ENCODE data around the gene RGS2. TPM values are rescaled to one million over a fixed set of nuclear protein-coding genes. Genes with fewer than 3 reads are reported as not detected.

The RGS2 gene
- total RNA-seq, 1 donor from 2014 or later: 15.8 TPM

DNA sequence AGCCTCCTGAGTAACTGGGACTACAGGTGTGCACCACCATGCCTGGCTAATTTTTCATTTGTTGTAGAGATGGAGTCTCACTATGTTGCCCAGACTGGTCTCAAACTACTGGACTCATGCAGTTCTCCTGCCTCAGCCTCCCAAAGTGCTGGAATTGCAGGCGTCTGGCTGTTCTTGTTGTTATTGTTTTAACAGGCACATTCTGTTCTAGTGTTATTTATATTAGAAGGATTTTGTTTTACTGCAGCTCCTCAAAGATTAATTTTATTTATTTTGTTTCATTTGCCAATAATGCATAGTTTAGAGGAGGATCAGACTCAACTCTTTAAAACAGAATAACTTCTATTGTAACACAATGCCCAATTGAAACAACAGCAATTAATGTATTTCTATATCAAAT lies 35.5 kb downstream of the RGS2 start:
- no peaks in the 10 kb centered on the region for H3K9me3 ChIP-seq (replicated peaks)

DNA sequence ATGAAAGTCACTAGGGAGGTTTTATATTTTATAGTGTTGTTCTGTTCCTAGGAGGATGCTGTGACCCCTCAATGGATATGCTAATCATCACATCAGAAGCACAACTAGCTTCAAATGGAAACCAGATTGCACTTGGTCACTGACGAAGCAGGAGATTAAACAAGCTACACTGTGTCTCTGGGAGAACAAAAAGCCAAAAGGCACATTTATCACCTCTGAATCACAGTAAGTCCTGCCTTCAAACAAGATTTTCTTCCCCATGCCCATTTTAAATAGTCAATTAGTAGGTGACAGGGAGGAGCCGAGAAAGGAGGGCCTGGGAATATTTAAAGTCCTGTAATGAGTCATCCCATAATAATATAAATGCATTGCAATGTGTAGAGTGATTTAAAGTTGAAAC lies 38.1 kb downstream of the RGS2 start:
- Histone ChIP-seq H3K36me3 (no peaks in the 10 kb centered on the region), H3K9me3 (replicated peaks) (no peaks in the 10 kb centered on the region), H3K27me3 (ENCODE audit: low read depth) (no peaks in the 10 kb centered on the region), H3K4me3 (no peak overlapping the region), H3K4me1 (peaks cover 2% of the 10 kb centered on the region), H3K27ac (replicated peaks) (no peak overlapping the region)
- TF ChIP-seq, protein P1, sequence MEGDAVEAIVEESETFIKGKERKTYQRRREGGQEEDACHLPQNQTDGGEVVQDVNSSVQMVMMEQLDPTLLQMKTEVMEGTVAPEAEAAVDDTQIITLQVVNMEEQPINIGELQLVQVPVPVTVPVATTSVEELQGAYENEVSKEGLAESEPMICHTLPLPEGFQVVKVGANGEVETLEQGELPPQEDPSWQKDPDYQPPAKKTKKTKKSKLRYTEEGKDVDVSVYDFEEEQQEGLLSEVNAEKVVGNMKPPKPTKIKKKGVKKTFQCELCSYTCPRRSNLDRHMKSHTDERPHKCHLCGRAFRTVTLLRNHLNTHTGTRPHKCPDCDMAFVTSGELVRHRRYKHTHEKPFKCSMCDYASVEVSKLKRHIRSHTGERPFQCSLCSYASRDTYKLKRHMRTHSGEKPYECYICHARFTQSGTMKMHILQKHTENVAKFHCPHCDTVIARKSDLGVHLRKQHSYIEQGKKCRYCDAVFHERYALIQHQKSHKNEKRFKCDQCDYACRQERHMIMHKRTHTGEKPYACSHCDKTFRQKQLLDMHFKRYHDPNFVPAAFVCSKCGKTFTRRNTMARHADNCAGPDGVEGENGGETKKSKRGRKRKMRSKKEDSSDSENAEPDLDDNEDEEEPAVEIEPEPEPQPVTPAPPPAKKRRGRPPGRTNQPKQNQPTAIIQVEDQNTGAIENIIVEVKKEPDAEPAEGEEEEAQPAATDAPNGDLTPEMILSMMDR (IDR thresholded peaks at IDR 0.05; ENCODE audit: borderline replicate concordance): no peak
- DNase-seq: no peak
- intact Hi-C loops (cut with micrococcal nuclease): no loop called here

More for the DNA sequence above, 35.5 kb downstream of the RGS2 start:
- no peak overlapping the region for H3K27ac ChIP-seq (replicated peaks)
- TF ChIP-seq, protein P1 (IDR thresholded peaks at IDR 0.05; ENCODE audit: borderline replicate concordance): no peak
- H3K36me3 ChIP-seq: no peaks in the 10 kb centered on the region
- no peak for DNase-seq
- intact Hi-C loops (cut with micrococcal nuclease): no loop called here
- H3K4me1 ChIP-seq: no peaks in the 10 kb centered on the region
- H3K4me3 ChIP-seq: no peak overlapping the region
- H3K27me3 ChIP-seq (ENCODE audit: low read depth): no peaks in the 10 kb centered on the region

DNA sequence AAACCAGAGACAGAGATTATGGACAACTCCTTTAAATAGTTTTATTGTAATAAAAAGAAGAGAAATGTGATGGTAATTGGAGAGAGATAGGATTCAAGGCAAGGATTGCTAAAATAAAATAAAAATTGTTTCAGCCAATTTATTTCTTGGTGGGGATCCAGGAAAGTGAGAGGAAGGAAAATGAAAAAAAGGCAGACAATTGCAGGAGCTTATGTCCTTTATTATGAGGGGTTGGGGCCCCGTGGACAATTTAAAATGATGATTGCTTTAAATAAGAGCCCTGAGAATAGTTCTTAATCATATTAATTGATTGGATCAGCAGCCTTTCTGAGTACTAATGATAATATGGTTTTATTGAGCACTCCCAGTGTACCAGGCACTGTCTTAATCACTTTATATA lies 40.2 kb downstream of the RGS2 start:
- peaks cover 7% of the 10 kb centered on the region for H3K4me1 ChIP-seq
- TF ChIP-seq, protein P1 (IDR thresholded peaks at IDR 0.05; ENCODE audit: borderline replicate concordance): no peak
- no peaks in the 10 kb centered on the region for H3K27me3 ChIP-seq (ENCODE audit: low read depth)

DNA sequence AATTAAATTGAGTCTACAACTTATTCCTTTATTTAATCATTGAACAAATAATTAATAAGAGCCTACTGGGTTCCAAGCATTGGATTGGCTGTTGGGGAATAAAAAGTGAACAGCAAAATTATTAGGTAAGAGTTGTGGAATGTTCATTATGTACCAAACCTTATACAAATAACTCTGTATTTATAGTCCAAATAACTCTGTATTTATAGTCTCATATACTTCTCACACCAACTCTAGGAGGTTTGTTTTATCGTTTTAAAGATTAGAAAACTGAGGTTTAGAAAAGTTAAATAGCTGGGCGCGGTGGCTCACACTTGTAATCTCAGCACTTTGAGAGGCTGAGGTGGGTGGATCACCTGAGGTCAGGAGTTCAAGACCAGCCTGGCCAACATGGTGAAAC lies 40.6 kb downstream of the RGS2 start:
- Histone ChIP-seq H3K4me3 (no peak overlapping the region), H3K9me3 (replicated peaks) (no peaks in the 10 kb centered on the region), H3K36me3 (no peaks in the 10 kb centered on the region), H3K27ac (replicated peaks) (no peak overlapping the region), H3K4me1 (peaks cover 7% of the 10 kb centered on the region), H3K27me3 (ENCODE audit: low read depth) (no peaks in the 10 kb centered on the region)
- TF ChIP-seq, protein P1 (IDR thresholded peaks at IDR 0.05; ENCODE audit: borderline replicate concordance): no peak
- no peak for DNase-seq
- intact Hi-C loops (cut with micrococcal nuclease): no loop called here

More for the DNA sequence above, 40.2 kb downstream of the RGS2 start:
- H3K27ac ChIP-seq (replicated peaks): no peak overlapping the region
- no peak overlapping the region for H3K4me3 ChIP-seq
- DNase-seq: no peak
- H3K9me3 ChIP-seq (replicated peaks): no peaks in the 10 kb centered on the region
- no peaks in the 10 kb centered on the region for H3K36me3 ChIP-seq
- intact Hi-C loops (cut with micrococcal nuclease): no loop called here

DNA sequence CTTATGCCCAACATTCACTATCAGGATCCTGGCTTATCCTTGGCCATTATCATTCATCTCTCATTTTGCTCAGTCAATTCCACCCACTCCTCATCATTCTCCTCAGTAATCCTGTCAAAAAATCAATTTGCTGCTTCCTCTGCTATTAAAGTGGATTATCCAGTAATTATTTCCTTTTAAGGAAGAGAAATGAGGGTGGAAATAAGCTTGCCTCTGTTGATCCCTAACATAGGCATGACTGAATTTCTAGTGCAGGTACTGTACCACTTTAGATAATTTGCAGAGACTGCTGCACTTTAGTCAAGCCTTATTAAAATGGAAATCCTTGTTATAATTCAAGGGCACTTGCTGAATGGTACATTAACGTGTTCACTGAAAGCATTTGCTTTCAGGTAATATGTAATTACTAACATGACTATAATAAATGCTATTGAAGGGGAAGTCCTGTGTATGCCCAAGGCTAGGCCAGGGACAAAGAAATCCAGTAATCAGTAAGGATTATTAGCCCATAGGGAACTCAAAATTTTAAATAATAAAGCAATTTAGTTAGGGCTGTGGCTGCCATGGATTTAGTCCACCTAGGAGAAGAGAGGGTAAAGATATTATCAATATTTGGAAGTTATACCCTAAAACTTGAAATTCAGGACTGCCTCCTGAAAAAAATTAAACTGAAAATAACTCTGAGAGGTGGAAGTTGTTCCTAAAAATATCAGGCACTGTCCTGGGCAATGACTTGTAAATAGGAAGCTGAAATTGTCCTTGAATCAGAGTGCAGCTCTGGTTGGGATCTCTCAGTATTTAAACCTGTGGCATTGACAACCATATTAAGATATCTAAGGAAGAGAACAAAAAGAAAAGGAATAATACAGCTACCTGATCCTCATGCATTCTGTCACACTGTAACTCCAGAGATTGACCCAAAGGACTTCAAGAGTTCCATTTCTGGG lies 43.4 kb downstream of the RGS2 start:
- intact Hi-C loops (cut with micrococcal nuclease): no loop called here
- TF ChIP-seq, protein P1 (IDR thresholded peaks at IDR 0.05; ENCODE audit: borderline replicate concordance): no peak
- Histone ChIP-seq H3K27ac (replicated peaks) (no peak overlapping the region), H3K4me3 (no peak overlapping the region), H3K27me3 (ENCODE audit: low read depth) (no peaks in the 10 kb centered on the region), H3K9me3 (replicated peaks) (no peaks in the 10 kb centered on the region), H3K36me3 (no peaks in the 10 kb centered on the region), H3K4me1 (peaks cover 7% of the 10 kb centered on the region)
- no peak for DNase-seq

Measured in left ventricle myocardium inferior (tissue), 1 donor.